Progenitor cell of endocrine pancreas (in vitro differentiated cells): ENCODE results near the gene NOPCHAP1. TPM values are rescaled to one million over a fixed set of nuclear protein-coding genes. Genes with fewer than 3 reads are reported as not detected.
"Not testable (repeated sequence)": the region's sequence is repeated elsewhere in the genome, so short reads cannot be mapped to it uniquely, and the experiment has no call there.

Source experiments
- DNase-seq: peaks from one replicate; pipeline ENCODE4 v3.0.0; 2021; ENCODE audit warnings: low spot score; ENCODE audit not compliant: unreplicated experiment
- H3K27ac Mint-ChIP-seq: 2 replicates; pipeline ENCODE4 v1.8.0; 2021; ENCODE audit warnings: mild to moderate bottlenecking, moderate library complexity, mixed read lengths
- H3K27me3 Mint-ChIP-seq: 2 replicates; pipeline ENCODE4 v1.8.0; 2021; ENCODE audit warnings: mixed read lengths
- H3K36me3 Mint-ChIP-seq: 2 replicates; pipeline ENCODE4 v1.8.0; 2022; ENCODE audit warnings: mixed read lengths; ENCODE audit not compliant: insufficient read depth
- H3K4me1 Mint-ChIP-seq: 2 replicates; pipeline ENCODE4 v1.8.0; 2021; ENCODE audit warnings: low read depth, mixed read lengths
- H3K4me3 Mint-ChIP-seq: 2 replicates; pipeline ENCODE4 v1.8.0; 2021; ENCODE audit warnings: low read depth, mild to moderate bottlenecking, moderate library complexity, mixed read lengths
- H3K9me3 Mint-ChIP-seq: 2 replicates; pipeline ENCODE4 v1.8.0; 2021; ENCODE audit warnings: low read depth, mixed read lengths
- CTCF ChIP-seq: fragments of 200-600 bp; sonication (generic); IDR thresholded peaks from one replicate; pipeline ENCODE4 v1.5.0; 2021; ENCODE audit warnings: antibody characterized with exemption, mild to moderate bottlenecking; ENCODE audit not compliant: unreplicated experiment
- total RNA-seq: library from RNA; stranded (reverse); gene quantifications from 2 replicates; pipeline ENCODE4 v1.2.1, GENCODE V29; 2021

NOPCHAP1 gene
- total RNA-seq, 1 donor from 2014 or later: 24.3 TPM

DNA sequence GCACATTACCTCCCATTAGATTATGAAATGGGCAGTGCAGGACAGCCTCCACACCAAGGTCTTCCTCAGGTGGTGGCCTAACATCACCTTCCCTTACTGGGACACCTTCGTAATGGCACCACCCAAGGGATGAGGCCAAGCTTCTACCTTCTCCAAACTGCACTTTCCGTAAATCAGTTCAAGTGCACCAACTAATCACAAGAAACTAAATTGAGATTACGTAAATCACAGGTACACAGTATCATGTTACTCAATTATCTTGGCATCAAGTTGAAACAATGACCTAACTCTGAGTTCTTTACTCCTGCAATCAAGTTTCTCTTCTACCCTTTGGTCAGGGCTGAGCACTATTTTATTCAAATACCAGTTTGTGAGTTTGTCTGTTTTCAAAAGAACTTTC, 41.9 kb upstream of the NOPCHAP1 start:
- DNase-seq: no peak
- Mint-ChIP-seq H3K36me3 (no peaks in the 10 kb centered on the region), H3K9me3 (peaks cover 12% of the 10 kb centered on the region), H3K4me1 (no peaks in the 10 kb centered on the region), H3K4me3 (no peak overlapping the region), H3K27me3 (no peaks in the 10 kb centered on the region), H3K27ac (no peak overlapping the region)
- TF ChIP-seq CTCF: no peak

- not testable (repeated sequence) for DNase-seq, H3K4me3 Mint-ChIP-seq, H3K27ac Mint-ChIP-seq, H3K36me3 Mint-ChIP-seq, H3K9me3 Mint-ChIP-seq, H3K4me1 Mint-ChIP-seq, H3K27me3 Mint-ChIP-seq
Measured at GRCh38 chr12:104948716-104949115, 37.4 kb upstream of the NOPCHAP1 start.

DNA sequence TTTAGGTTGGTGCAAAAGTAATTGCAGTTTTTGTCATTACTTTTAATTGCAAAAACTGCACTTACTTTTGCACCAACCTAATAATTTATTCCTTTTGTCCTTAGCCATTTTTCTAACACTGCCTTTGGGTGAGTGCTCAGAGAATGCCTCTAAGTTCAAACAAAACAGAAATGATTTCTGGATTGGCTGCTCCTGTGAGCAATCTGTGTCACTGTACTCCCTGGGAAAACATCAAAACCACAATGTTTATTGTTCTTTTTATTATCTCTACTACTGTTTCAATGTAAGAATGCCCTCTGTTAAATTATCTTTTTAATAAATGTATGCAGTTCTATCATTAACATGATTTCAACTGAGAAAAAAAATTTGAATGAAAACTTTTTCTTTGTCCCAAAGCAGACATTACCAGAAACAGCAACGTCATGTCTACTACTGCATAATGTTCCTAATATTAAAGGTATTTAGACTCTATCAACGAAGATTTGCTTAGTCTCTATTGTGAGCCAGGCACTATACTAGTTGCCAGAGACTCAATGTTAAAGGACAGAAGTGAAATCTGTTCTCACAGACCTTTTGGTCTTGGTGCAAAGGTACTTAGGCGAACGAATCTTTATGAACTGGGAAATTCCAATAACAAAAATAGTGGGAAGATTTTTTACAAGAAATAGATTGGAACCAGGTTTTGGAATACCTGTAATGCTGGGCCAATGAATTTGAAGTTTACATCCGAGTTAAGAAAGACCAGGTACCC, 34.2 kb upstream of the NOPCHAP1 start:
- no peak overlapping the region for H3K27ac Mint-ChIP-seq
- TF ChIP-seq CTCF: no peak
- H3K4me3 Mint-ChIP-seq: no peak overlapping the region
- no peaks in the 10 kb centered on the region for H3K36me3 Mint-ChIP-seq
- peaks cover 30% of the 10 kb centered on the region for H3K27me3 Mint-ChIP-seq
- DNase-seq: no peak
- peaks cover 11% of the 10 kb centered on the region for H3K4me1 Mint-ChIP-seq
- no peaks in the 10 kb centered on the region for H3K9me3 Mint-ChIP-seq

DNA sequence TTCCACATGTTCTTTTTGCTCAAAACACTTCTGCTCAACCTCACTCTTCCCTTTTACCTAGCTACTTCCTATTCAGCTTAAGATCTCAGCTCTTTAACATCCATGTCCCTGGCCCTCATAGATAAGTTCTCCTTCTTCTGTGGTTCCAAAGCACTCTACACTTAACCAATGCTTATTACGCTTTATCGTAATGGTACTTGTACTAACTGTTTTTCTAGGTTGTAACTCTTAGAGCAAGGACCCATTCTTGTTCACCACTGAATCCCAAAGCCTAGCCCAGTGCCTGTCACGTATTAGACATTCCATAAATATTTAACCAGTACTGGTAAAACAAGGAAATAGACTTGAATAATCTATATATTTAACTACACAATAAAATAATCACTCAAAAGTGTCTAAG, 33.3 kb upstream of the NOPCHAP1 start:
- Mint-ChIP-seq H3K36me3 (no peaks in the 10 kb centered on the region), H3K27ac (no peak overlapping the region), H3K27me3 (peaks cover 36% of the 10 kb centered on the region), H3K4me1 (peaks cover 12% of the 10 kb centered on the region), H3K4me3 (no peak overlapping the region), H3K9me3 (no peaks in the 10 kb centered on the region)
- no peak for TF ChIP-seq CTCF
- DNase-seq: no peak

GRCh38 chr12:104953323-104953722, 32.8 kb upstream of the NOPCHAP1 start:
- no peak overlapping the region for H3K27ac Mint-ChIP-seq
- no peaks in the 10 kb centered on the region for H3K36me3 Mint-ChIP-seq
- TF ChIP-seq CTCF: no peak
- peaks cover 12% of the 10 kb centered on the region for H3K4me1 Mint-ChIP-seq
- DNase-seq: no peak
- H3K4me3 Mint-ChIP-seq: no peak overlapping the region
- peaks cover 36% of the 10 kb centered on the region for H3K27me3 Mint-ChIP-seq
- H3K9me3 Mint-ChIP-seq: no peaks in the 10 kb centered on the region

GRCh38 chr12:104955703-104956102, 30.4 kb upstream of the NOPCHAP1 start:
- no peaks in the 10 kb centered on the region for H3K9me3 Mint-ChIP-seq
- no peak for TF ChIP-seq CTCF
- H3K27me3 Mint-ChIP-seq: peaks cover 55% of the 10 kb centered on the region
- H3K27ac Mint-ChIP-seq: no peak overlapping the region
- no peak for DNase-seq
- H3K4me3 Mint-ChIP-seq: no peak overlapping the region
- H3K4me1 Mint-ChIP-seq: peaks cover 12% of the 10 kb centered on the region
- H3K36me3 Mint-ChIP-seq: no peaks in the 10 kb centered on the region
